ENCODE data around the gene GALNT10.

GALNT10 gene

GRCh38 chr5:154179846-154180710, 10.5 kb upstream of the GALNT10 start:
- no peak for DNase-seq

GRCh38 chr5:154181161-154181560, 9.4 kb upstream of the GALNT10 start:
- no peak for DNase-seq

GRCh38 chr5:154189256-154189818, 1.2 kb upstream of the GALNT10 start:
- DNase-seq: no peak

GRCh38 chr5:154189819-154190594, 526 bp upstream of the GALNT10 start:
- peak; percentile 88 for DNase-seq

- no peak for DNase-seq
These were observed 1.1 kb downstream of the GALNT10 start for GRCh38 chr5:154191467-154192261.

GRCh38 chr5:154193283-154193682, 2.8 kb downstream of the GALNT10 start:
- no peak for DNase-seq

GRCh38 chr5:154193701-154194121, 3.2 kb downstream of the GALNT10 start:
- DNase-seq: no peak

- DNase-seq: no peak
These were observed 4.1 kb downstream of the GALNT10 start for GRCh38 chr5:154194345-154195329.

GRCh38 chr5:154196281-154196680, 5.7 kb downstream of the GALNT10 start:
- no peak for DNase-seq

GRCh38 chr5:154196955-154197652, 6.6 kb downstream of the GALNT10 start:
- DNase-seq: no peak

GRCh38 chr5:154197801-154198491, 7.4 kb downstream of the GALNT10 start:
- peak; percentile 77 for DNase-seq

- DNase-seq: no peak
These were observed 8.2 kb downstream of the GALNT10 start for GRCh38 chr5:154198611-154199230.

GRCh38 chr5:154199263-154199662, 8.7 kb downstream of the GALNT10 start:
- no peak for DNase-seq

- DNase-seq: no peak
These were observed 9.2 kb downstream of the GALNT10 start for GRCh38 chr5:154199671-154200220.

- DNase-seq: no peak
These were observed 9.7 kb downstream of the GALNT10 start for GRCh38 chr5:154200221-154200620.

GRCh38 chr5:154201108-154201769, 10.7 kb downstream of the GALNT10 start:
- DNase-seq: no peak

- DNase-seq: peak; percentile 72
These were observed 12.1 kb downstream of the GALNT10 start for GRCh38 chr5:154202379-154203260.

Data from activated CD8-positive, alpha-beta memory T cell treated with anti-CD3 and anti-CD28 coated beads, Interleukin-2, amount 50 U/mL, for 48 hours (primary cell).